ENCODE measurements around the gene FNDC8. TPM values are rescaled to one million over a fixed set of nuclear protein-coding genes. Genes with fewer than 3 reads are reported as not detected.

FNDC8 gene
- total and polyA plus RNA-seq, 2 of the 8 experiments (the other 6 are each of a cell fraction or from before 2014, with no cell fraction given), result not detected

DNA sequence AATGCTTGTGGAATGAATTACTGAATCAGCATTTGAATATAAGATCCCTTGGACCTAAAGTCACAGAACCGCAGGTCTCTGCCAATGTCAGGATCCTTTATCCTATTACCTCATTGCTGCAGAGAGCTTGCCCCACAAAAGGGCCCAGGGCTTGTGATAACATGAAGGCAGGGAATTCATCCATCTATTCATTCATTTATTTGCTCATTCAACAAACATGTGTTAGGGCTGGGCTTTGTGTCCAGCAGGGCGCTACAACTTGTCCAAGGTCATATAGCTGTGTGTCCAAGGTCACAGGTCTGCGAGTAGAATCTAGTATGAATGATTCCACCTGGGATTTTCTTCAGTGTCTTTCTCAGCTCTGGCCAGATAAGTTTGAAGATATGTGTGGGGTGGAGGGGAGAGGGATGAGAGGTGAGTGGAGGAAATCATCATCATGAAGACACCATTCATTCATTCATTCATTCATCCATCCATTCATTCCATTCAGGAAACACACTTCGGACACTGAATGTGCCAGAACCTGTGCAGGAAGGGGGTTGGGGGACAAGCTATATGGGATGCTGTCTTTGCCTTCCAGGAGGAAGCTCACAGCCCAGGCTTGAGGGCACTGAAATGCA, 24.9 kb downstream of the FNDC8 start:
- Histone ChIP-seq H3K27me3 (replicated peaks in 1 of 4; ENCODE audit: control insufficient read depth in 3 of 4, extremely low read depth in 1 of 4, insufficient read depth in 3 of 4, low read length in 3 of 4) (no peaks in the 10 kb centered on the region), H2AFZ (ENCODE audit: low read length) (no peak overlapping the region), H4K20me1 (replicated peaks in 1 of 2; ENCODE audit: control insufficient read depth in 1 of 2, insufficient read depth in 2 of 2, low read length in 2 of 2) (no peaks in the 10 kb centered on the region), H3K4me3 (ENCODE audit: extremely low read depth in 1 of 4, insufficient read depth in 2 of 4, low read depth in 3 of 4, low read length in 4 of 4) (no peak overlapping the region), H3K9ac (replicated peaks in 1 of 4; ENCODE audit: extremely low read depth in 1 of 4, low read depth in 3 of 4, low read length in 3 of 4) (no peak overlapping the region), H3K4me2 (ENCODE audit: insufficient read depth in 1 of 2, low read depth in 2 of 2, low read length in 2 of 2) (no peak overlapping the region), H4K91ac (replicated peaks; ENCODE audit: insufficient read length, low read length) (no peak overlapping the region), H3K27ac (ENCODE audit: low read depth, low read length) (no peak overlapping the region), H3K9me3 (ENCODE audit: insufficient read depth in 2 of 2, low read depth in 1 of 2, low read length in 1 of 2) (no peaks in the 10 kb centered on the region), H3K23ac (ENCODE audit: insufficient read length) (no peak overlapping the region), H3K23me2 (ENCODE audit: low read depth, low read length) (no peaks in the 10 kb centered on the region), H4K5ac (ENCODE audit: insufficient read length, low read depth, low read length) (no peak overlapping the region), H2AK5ac (ENCODE audit: low read depth, low read length) (no peak overlapping the region), H3K79me2 (ENCODE audit: control insufficient read depth in 1 of 2, insufficient read depth in 2 of 2, low read length in 2 of 2) (peaks cover 0 to 7% of the 10 kb centered on the region in 2 experiments; a peak in 3 of 4 replicates), H2BK120ac (replicated peaks; ENCODE audit: low read depth, low read length) (no peak overlapping the region), H3K4me1 (replicated peaks in 1 of 4; ENCODE audit: control insufficient read depth in 3 of 4, insufficient read depth in 4 of 4, low read length in 3 of 4) (peaks cover 0 to 3% (median 1%) of the 10 kb centered on the region in 4 experiments; a peak in 2 of 7 replicates), H3K18ac (ENCODE audit: extremely low read depth, low read length) (no peak overlapping the region), H3K79me1 (ENCODE audit: low read depth, low read length) (no peaks in the 10 kb centered on the region), H3K4ac (replicated peaks; ENCODE audit: insufficient read length, low read depth, low read length) (no peak overlapping the region), H3K36me3 (ENCODE audit: control insufficient read depth in 2 of 4, insufficient read depth in 4 of 4, low read length in 3 of 4) (no peaks in the 10 kb centered on the region), H3K14ac (ENCODE audit: insufficient read length) (no peak overlapping the region), H2BK5ac (ENCODE audit: low read depth, low read length) (no peak overlapping the region), H2BK20ac (ENCODE audit: low read length) (no peak overlapping the region), H2BK15ac (ENCODE audit: low read length) (0 out of 2 replicates have a peak overlapping the region, but pooled peaks have one; percentile 34), H4K8ac (ENCODE audit: extremely low read depth, insufficient read depth, low read length) (no peak overlapping the region), H2BK12ac (ENCODE audit: low read depth, low read length) (no peak overlapping the region), H3K56ac (replicated peaks; ENCODE audit: insufficient read length, low read depth, low read length) (no peak overlapping the region)
- no peak for FAIRE-seq
- TF ChIP-seq ZNF274 (IDR thresholded peaks at IDR 0.05; ENCODE audit: borderline replicate concordance, extremely low read depth, low read length) (no peak), CBX8 (IDR thresholded peaks at IDR 0.05; ENCODE audit: borderline replicate concordance, low read depth, low read length) (no peak), ASH2L (IDR thresholded peaks at IDR 0.05; ENCODE audit: low read length) (no peak), KDM1A (IDR thresholded peaks at IDR 0.05; ENCODE audit: borderline replicate concordance, low read length) (no peak), CHD2 (IDR thresholded peaks at IDR 0.05; ENCODE audit: low read length) (no peak), CBX5 (IDR thresholded peaks at IDR 0.05; ENCODE audit: low read depth, low read length) (no peak), POLR2A (IDR thresholded peaks at IDR 0.05; ENCODE audit: control extremely low read depth in 1 of 2, low read depth in 2 of 2, low read length in 2 of 2) (no peak), EZH2 (IDR thresholded peaks at IDR 0.05; ENCODE audit: low read depth, low read length, severe bottlenecking) (no peak), KDM4A (IDR thresholded peaks at IDR 0.05; ENCODE audit: low read depth, low read length, severe bottlenecking) (no peak)
- DNase-seq (ENCODE audit: low read depth in 1 of 2, low spot score in 2 of 2), result no peak
- POLR2A ChIA-PET (ENCODE audit: partially characterized antibody), result interaction anchor here (1.0 to 1.1 kb wide), 3 partner anchors 9 to 22 kb away, joined by 3 to 4 read pairs (median 3); no protein-coding TSS in a partner anchor
- 97% methylated on average over 4 of the region's 4 CpGs; no CpG with 5 or more reads in 1 of the 2 experiments for WGBS, 2 experiments (ENCODE audit: extremely low coverage in 1 of 2, insufficient coverage in 1 of 2, insufficient read length in 1 of 2, insufficient replicate concordance in 2 of 2, low coverage in 1 of 2, low lambda C conversion rate in 2 of 2, missing lambda C conversion rate in 1 of 2)
- CTCF ChIA-PET (ENCODE audit: partially characterized antibody), result interaction anchor here (0.8 to 1.3 kb wide), 3 partner anchors 9 to 50 kb away, joined by 3 read pairs; no protein-coding TSS in a partner anchor
